CD4-positive, alpha-beta memory T cell (primary cell): Measurements from ENCODE around the gene CEACAM18. TPM values are rescaled to one million over a fixed set of nuclear protein-coding genes. Genes with fewer than 3 reads are reported as not detected.

Experiments used
- CTCF ChIA-PET: fragments of 350-600 bp; sonication (Branson Sonifier 250); formaldehyde crosslinking; loops from one replicate; lab custom pipeline; 2021; ENCODE audit warnings: inconsistent platforms; ENCODE audit not compliant: partially characterized antibody; lab: Charles Lee
- POLR2A ChIA-PET: fragments of 350-600 bp; sonication (Branson Sonifier 250); formaldehyde crosslinking; loops from one replicate; lab custom pipeline; 2021; ENCODE audit not compliant: partially characterized antibody; lab: Charles Lee
- DNase-seq, 5 donors: peaks; one replicate each; pipeline versions ENCODE4 v3.0.0 to v3.0.0-alpha.2; 2020 to 2022; ENCODE audit warnings: mixed read lengths in 1 of 5
- H3K27ac ChIP-seq: one replicate; pipeline ENCODE4 v1.7.0; 2013; ENCODE audit warnings: low read depth, low read length
- H3K27me3 ChIP-seq: 2 replicates; pipeline ENCODE4 v1.7.0; 2013; ENCODE audit warnings: mild to moderate bottlenecking, low read length, moderate library complexity; ENCODE audit not compliant: insufficient read depth
- H3K36me3 ChIP-seq: 2 replicates; pipeline ENCODE4 v1.7.0; 2013; ENCODE audit warnings: mild to moderate bottlenecking, low read length, moderate library complexity; ENCODE audit not compliant: insufficient read depth
- H3K4me1 ChIP-seq: 2 replicates; pipeline ENCODE4 v1.7.0; 2013; ENCODE audit warnings: mild to moderate bottlenecking, low read length, moderate library complexity; ENCODE audit not compliant: insufficient read depth
- H3K4me3 ChIP-seq, 2 donors: one replicate each; pipeline ENCODE4 v1.7.0; 2013; ENCODE audit warnings: low read length in 2 of 2, mild to moderate bottlenecking in 1 of 2
- H3K9me3 ChIP-seq, 2 donors: one replicate each; pipeline ENCODE4 v1.7.0; 2013; ENCODE audit warnings: low read length in 2 of 2, control low read depth in 1 of 2; ENCODE audit not compliant: control insufficient read depth in 1 of 2
- H3K27ac Mint-ChIP-seq, 7 donors: one replicate each; pipeline ENCODE4 v1.8.0; 2020 to 2021; ENCODE audit warnings: mixed read lengths in 7 of 7, mild to moderate bottlenecking in 6 of 7, inconsistent platforms in 3 of 7, moderate library complexity in 3 of 7
- H3K27me3 Mint-ChIP-seq, 2 donors: one replicate each; pipeline ENCODE4 v1.8.0; 2020 to 2021; ENCODE audit warnings: mixed read lengths in 2 of 2
- H3K36me3 Mint-ChIP-seq, 2 donors: one replicate each; pipeline ENCODE4 v1.8.0; 2020 to 2021; ENCODE audit warnings: mixed read lengths in 2 of 2, inconsistent platforms in 1 of 2, mild to moderate bottlenecking in 1 of 2
- H3K4me1 Mint-ChIP-seq, 4 donors: one replicate each; pipeline ENCODE4 v1.8.0; 2020 to 2021; ENCODE audit warnings: mixed read lengths in 4 of 4, mild to moderate bottlenecking in 1 of 4
- H3K4me3 Mint-ChIP-seq, 8 donors: one replicate each; pipeline ENCODE4 v1.8.0; 2020 to 2021; ENCODE audit warnings: mixed read lengths in 8 of 8, mild to moderate bottlenecking in 7 of 8, moderate library complexity in 6 of 8, inconsistent platforms in 3 of 8
- H3K9me3 Mint-ChIP-seq, 8 donors: one replicate each; pipeline ENCODE4 v1.8.0; 2020 to 2021; ENCODE audit warnings: mixed read lengths in 8 of 8, mild to moderate bottlenecking in 5 of 8, inconsistent platforms in 3 of 8, moderate library complexity in 1 of 8
- intact Hi-C: fragments of 100-400 bp; cut with micrococcal nuclease; formaldehyde crosslinking; loops from one replicate; pipeline ENCODE4 v1.15.1; 2023
- polyA plus RNA-seq, 2 donors: library from polyadenylated mRNA; unstranded; fragments of 300-500 nt; fragmentation: Illumina TruSeq; gene quantifications; one replicate each; pipeline ENCODE4 v1.2.3, GENCODE V29; 2021
- total RNA-seq, 2 experiments: library from RNA; stranded (reverse); gene quantifications; one replicate each; pipeline ENCODE4 v1.2.3, GENCODE V29; 2021

The CEACAM18 gene
- total RNA-seq (not detected), polyA plus RNA-seq (not detected)

DNA sequence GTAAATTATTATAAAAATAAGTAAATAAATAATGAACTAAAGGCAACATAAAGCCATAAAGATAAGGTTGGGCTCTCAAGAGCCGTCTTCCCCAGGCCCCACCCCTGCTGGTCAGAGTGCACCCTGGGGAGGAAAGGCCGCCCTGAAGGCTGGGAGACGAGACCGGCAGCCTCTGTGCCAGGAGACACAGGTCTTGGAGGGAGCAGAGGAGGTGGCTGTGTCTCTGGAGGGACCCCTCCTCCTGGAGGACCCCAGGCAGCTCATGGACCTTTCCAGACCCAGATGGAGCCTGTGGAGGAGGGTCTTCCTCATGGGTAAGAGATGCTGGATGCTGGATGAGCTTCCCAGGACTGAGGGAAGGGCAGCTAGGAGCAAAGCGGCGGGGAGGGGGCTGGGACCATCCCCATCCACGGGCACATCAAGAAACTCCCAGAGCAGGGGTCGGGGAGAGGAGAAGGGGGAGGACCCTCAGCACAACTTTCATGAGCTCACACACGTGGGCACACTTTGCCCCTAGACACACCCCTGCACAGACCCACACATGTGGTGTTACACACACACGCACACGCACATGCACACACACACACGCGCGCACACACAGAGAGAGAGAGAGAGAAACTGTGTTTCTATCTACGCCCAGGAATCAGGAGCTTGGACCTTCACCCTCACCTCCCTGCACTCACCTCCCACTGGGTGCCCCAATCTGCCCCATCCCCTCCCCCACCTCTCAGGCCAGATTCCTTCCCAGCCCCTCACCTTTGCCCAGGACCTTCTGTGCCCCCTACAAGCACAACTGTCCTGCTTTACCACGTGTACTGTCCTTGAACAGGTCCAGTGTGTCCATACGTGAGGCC lies at the start of gene CEACAM18:
TSS of gene CEACAM18 (plus strand) at position 159 of the 854 bp plus-strand sequence.
- intact Hi-C loops, result no loop called here
- H3K27ac Mint-ChIP-seq, result no peak within 1 kb of the TSS
- H3K9me3 Mint-ChIP-seq, result peaks cover 0 to 6% (median 0%) of the 10 kb centered on the region in 8 donors
- no peaks in the 10 kb centered on the region for H3K4me1 Mint-ChIP-seq
- CTCF ChIA-PET, result interaction anchor here (0.6 kb wide), 1 partner anchor 45 kb away, joined by 3 read pairs; no protein-coding TSS in a partner anchor
- H3K27me3 Mint-ChIP-seq, result peaks cover 12 to 40% of the 10 kb centered on the region in 2 donors
- no peaks in the 10 kb centered on the region for H3K4me1 ChIP-seq
- no peaks in the 10 kb centered on the region for H3K9me3 ChIP-seq
- no peaks in the 10 kb centered on the region for H3K36me3 Mint-ChIP-seq
- POLR2A ChIA-PET, result no interaction called here
- no peak within 1 kb of the TSS for H3K4me3 Mint-ChIP-seq
- no peak for DNase-seq
- peaks cover 4% of the 10 kb centered on the region for H3K27me3 ChIP-seq
- H3K36me3 ChIP-seq, result no peaks in the 10 kb centered on the region
- H3K27ac ChIP-seq, result no peak within 1 kb of the TSS
- no peak within 1 kb of the TSS for H3K4me3 ChIP-seq

DNA sequence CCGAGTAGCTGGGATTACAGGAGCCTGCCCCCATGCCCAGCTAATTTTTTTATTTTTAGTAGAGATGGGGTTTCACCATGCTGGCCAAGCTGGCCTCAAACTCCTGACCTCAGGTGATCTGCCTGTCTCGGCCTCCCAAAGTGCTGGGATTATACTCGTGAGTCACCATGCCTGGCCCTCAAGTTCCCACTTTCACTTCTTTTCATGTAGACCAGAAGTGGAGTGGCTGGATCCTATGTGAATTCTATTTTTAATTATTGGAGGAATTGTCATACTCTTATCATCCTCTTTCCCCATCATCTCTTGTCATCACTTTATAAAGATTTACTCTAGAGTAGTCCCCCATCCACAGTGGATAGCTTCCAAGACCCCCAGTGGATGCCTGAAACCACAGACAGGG lies 48.1 kb upstream of the CEACAM18 start:
- ChIA-PET CTCF (no interaction called here), POLR2A (no interaction called here)
- H3K4me1 Mint-ChIP-seq, result no peaks in the 10 kb centered on the region
- peaks cover 0 to 2% of the 10 kb centered on the region in 2 donors for H3K27me3 Mint-ChIP-seq
- no peaks in the 10 kb centered on the region for H3K36me3 ChIP-seq
- no peaks in the 10 kb centered on the region for H3K27me3 ChIP-seq
- H3K4me1 ChIP-seq, result no peaks in the 10 kb centered on the region
- peaks cover 0 to 2% (median 0%) of the 10 kb centered on the region in 8 donors for H3K9me3 Mint-ChIP-seq
- peak overlapping the region in 1 of 7 donors; percentile 57 for H3K27ac Mint-ChIP-seq
- no peak overlapping the region for H3K4me3 ChIP-seq
- no peaks in the 10 kb centered on the region for H3K9me3 ChIP-seq
- intact Hi-C loops, result no loop called here
- H3K27ac ChIP-seq, result no peak overlapping the region
- H3K4me3 Mint-ChIP-seq, result no peak overlapping the region
- no peak for DNase-seq
- H3K36me3 Mint-ChIP-seq, result no peaks in the 10 kb centered on the region

DNA sequence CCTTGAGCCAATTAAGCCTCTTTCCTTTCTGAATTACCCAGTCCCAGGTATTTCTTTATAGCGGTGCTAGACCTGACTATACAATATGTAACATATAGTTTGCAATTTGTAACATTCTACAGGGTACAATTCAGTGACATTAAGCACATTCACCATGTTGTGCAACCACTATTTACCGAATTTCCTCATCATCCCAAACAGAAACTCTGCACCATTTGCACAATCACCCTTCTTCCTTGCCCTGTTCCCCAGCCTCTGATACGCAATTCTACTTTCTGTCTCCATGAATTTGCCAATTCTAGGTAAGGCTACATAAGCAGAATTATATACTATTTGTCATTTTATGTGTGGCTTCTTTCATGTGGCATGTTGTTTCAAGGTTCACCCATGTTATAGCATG lies 47.2 kb upstream of the CEACAM18 start:
- H3K27ac ChIP-seq, result no peak overlapping the region
- no peaks in the 10 kb centered on the region for H3K27me3 ChIP-seq
- H3K4me1 Mint-ChIP-seq, result no peaks in the 10 kb centered on the region
- no peak overlapping the region for H3K4me3 ChIP-seq
- H3K27ac Mint-ChIP-seq, result no peak overlapping the region
- H3K4me3 Mint-ChIP-seq, result no peak overlapping the region
- ChIA-PET POLR2A (no interaction called here), CTCF (no interaction called here)
- intact Hi-C loops, result no loop called here
- no peaks in the 10 kb centered on the region for H3K36me3 ChIP-seq
- H3K36me3 Mint-ChIP-seq, result no peaks in the 10 kb centered on the region
- no peaks in the 10 kb centered on the region for H3K4me1 ChIP-seq
- H3K27me3 Mint-ChIP-seq, result peaks cover 3 to 4% of the 10 kb centered on the region in 2 donors
- H3K9me3 ChIP-seq, result no peaks in the 10 kb centered on the region
- no peak for DNase-seq
- peaks cover 0 to 2% (median 0%) of the 10 kb centered on the region in 8 donors for H3K9me3 Mint-ChIP-seq

DNA sequence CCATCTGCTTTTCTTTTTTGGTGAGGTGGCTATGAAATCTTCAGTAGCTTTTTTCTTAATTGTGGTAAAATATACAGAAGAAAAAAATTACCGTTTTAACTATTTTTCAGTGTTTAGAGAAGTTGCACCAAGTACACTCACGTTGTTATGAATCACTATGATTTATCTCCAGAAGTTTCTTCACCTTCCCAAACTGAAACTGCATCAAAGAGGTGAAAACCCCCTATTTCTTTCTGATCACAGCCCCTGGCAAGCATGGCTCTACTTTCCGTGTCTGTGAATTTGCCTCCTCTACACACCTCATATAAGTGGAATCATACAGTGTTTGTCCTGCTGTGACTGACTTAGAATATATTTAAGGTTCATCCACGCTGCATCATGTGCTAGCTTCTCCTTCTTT lies 45.3 kb upstream of the CEACAM18 start:
- H3K9me3 Mint-ChIP-seq, result peaks cover 0 to 2% (median 0%) of the 10 kb centered on the region in 8 donors
- ChIA-PET POLR2A (no interaction called here), CTCF (interaction anchor here (0.7 kb wide), 2 partner anchors 22 to 45 kb away, joined by 3 to 5 read pairs; partner anchors contain the start of gene CEACAM18)
- no peaks in the 10 kb centered on the region for H3K36me3 ChIP-seq
- DNase-seq, result no peak
- H3K27ac Mint-ChIP-seq, result no peak overlapping the region
- peaks cover 0 to 1% (median under 1%) of the 10 kb centered on the region in 4 donors for H3K4me1 Mint-ChIP-seq
- no peak overlapping the region for H3K4me3 Mint-ChIP-seq
- no peak overlapping the region for H3K27ac ChIP-seq
- H3K27me3 Mint-ChIP-seq, result peaks cover 9 to 11% of the 10 kb centered on the region in 2 donors
- H3K9me3 ChIP-seq, result no peaks in the 10 kb centered on the region
- intact Hi-C loops, result no loop called here
- no peaks in the 10 kb centered on the region for H3K36me3 Mint-ChIP-seq
- H3K27me3 ChIP-seq, result no peaks in the 10 kb centered on the region
- H3K4me1 ChIP-seq, result no peaks in the 10 kb centered on the region
- no peak overlapping the region for H3K4me3 ChIP-seq

- Histone ChIP-seq H3K9me3 (no peaks in the 10 kb centered on the region), H3K4me1 (peaks cover 14% of the 10 kb centered on the region), H3K36me3 (no peaks in the 10 kb centered on the region), H3K27me3 (no peaks in the 10 kb centered on the region), H3K27ac (no peak overlapping the region), H3K4me3 (no peak overlapping the region)
- Mint-ChIP-seq H3K36me3 (no peaks in the 10 kb centered on the region), H3K4me3 (no peak overlapping the region), H3K27me3 (peaks cover 9 to 14% of the 10 kb centered on the region in 2 donors), H3K4me1 (peaks cover 2 to 11% (median 5%) of the 10 kb centered on the region in 4 donors), H3K27ac (no peak overlapping the region), H3K9me3 (peaks cover 0 to 2% (median 0%) of the 10 kb centered on the region in 8 donors)
- ChIA-PET CTCF (interaction anchor here (0.8 kb wide), 1 partner anchor 37 kb away, joined by 3 read pairs; no protein-coding TSS in a partner anchor), POLR2A (no interaction called here)
- no peak for DNase-seq
- intact Hi-C loops, result no loop called here
Measured at GRCh38 chr19:51434456-51434855, 43.9 kb upstream of the CEACAM18 start.

DNA sequence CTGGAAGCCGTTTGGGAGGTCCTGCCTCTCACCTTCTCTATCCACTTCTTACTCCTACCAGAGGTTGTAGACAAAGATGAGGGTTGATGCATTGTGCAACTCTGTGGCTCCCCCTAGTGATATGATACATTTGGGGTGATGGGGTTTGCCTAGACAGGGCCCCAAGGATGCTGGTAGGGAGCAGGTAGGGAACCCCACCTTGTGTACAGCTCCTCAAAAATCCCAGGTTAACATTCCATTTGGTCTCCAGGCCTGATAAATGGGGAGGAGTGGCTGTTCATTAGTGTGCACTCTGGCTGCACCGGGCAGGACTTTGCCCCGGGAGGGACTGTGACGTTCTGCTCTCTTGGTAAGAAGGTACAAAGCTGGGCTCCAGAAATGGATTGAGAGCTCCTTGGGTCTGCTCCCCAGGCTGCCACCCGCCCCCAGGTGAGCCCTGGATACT lies 39.3 kb upstream of the CEACAM18 start:
- peak; percentile 26 to 45 (median 37) for DNase-seq
- peaks cover 47% of the 10 kb centered on the region for H3K4me1 ChIP-seq
- H3K4me3 Mint-ChIP-seq, result no peak overlapping the region
- intact Hi-C loops, result no loop called here
- peak overlapping the region in 1 of 7 donors; percentile 27 for H3K27ac Mint-ChIP-seq
- no peaks in the 10 kb centered on the region for H3K9me3 ChIP-seq
- H3K27me3 ChIP-seq, result no peaks in the 10 kb centered on the region
- no peaks in the 10 kb centered on the region for H3K36me3 ChIP-seq
- peaks cover 9 to 14% of the 10 kb centered on the region in 2 donors for H3K27me3 Mint-ChIP-seq
- CTCF ChIA-PET, result interaction anchor here (0.7 to 8.6 kb wide), 10 partner anchors 9 to 101 kb away, joined by 3 to 84 read pairs (median 6); partner anchors contain the start of gene SIGLEC10
- H3K4me3 ChIP-seq, result no peak overlapping the region
- H3K27ac ChIP-seq, result no peak overlapping the region
- no peaks in the 10 kb centered on the region for H3K36me3 Mint-ChIP-seq
- H3K4me1 Mint-ChIP-seq, result peaks cover 24 to 45% (median 34%) of the 10 kb centered on the region in 4 donors
- POLR2A ChIA-PET, result no interaction called here
- peaks cover 0 to 3% (median 0%) of the 10 kb centered on the region in 8 donors for H3K9me3 Mint-ChIP-seq

DNA sequence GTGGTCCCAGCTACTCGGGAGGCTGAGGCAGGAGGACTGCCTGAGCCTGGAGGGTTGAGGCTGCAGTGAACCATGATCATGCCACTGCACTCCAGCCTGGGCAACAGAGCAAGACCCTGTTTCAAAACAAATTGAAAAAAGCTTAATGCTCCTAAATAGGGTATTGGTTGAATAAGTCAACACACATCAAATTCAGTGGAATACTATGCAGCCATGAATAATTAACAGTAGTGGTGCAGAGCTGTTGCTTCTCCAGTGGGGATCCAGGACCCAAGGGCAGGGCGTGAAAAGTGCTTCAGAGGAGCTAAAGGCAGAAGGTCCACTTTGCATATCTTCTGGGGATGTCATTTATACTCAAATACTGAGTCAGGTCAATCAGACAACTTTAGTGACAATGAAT lies 38.3 kb upstream of the CEACAM18 start:
- peaks cover 24 to 45% (median 34%) of the 10 kb centered on the region in 4 donors for H3K4me1 Mint-ChIP-seq
- POLR2A ChIA-PET, result interaction anchor here (1.7 kb wide), 1 partner anchor 72 kb away, joined by 10 read pairs; no protein-coding TSS in a partner anchor
- CTCF ChIA-PET, result interaction anchor here (1.0 to 8.6 kb wide), 11 partner anchors 8 to 217 kb away, joined by 3 to 84 read pairs (median 5); partner anchors contain the start of gene SIGLEC10
- H3K9me3 ChIP-seq, result no peaks in the 10 kb centered on the region
- H3K4me3 Mint-ChIP-seq, result peak overlapping the region in 2 of 8 donors; percentile 7 to 91
- H3K27ac Mint-ChIP-seq, result peak overlapping the region in 2 of 7 donors; percentile 5 to 89
- no peaks in the 10 kb centered on the region for H3K36me3 Mint-ChIP-seq
- no peak for DNase-seq
- no peaks in the 10 kb centered on the region for H3K27me3 ChIP-seq
- peaks cover 0 to 3% (median 0%) of the 10 kb centered on the region in 8 donors for H3K9me3 Mint-ChIP-seq
- H3K36me3 ChIP-seq, result no peaks in the 10 kb centered on the region
- intact Hi-C loops, result loop anchor here (2.0 kb wide), 1 partner anchor 45 kb away; no protein-coding TSS in a partner anchor
- H3K27me3 Mint-ChIP-seq, result peaks cover 9 to 14% of the 10 kb centered on the region in 2 donors
- no peak overlapping the region for H3K4me3 ChIP-seq
- no peak overlapping the region for H3K27ac ChIP-seq
- H3K4me1 ChIP-seq, result peaks cover 47% of the 10 kb centered on the region
